Inferior parietal cortex (tissue), 1 donor: ENCODE data around the gene CD300LG.
"Not testable (repeated sequence)": the region's sequence is repeated elsewhere in the genome, so short reads cannot be mapped to it uniquely, and the experiment has no call there.

Experiments used
- DNase-seq: peaks from one replicate; pipeline ENCODE4 v3.0.0-alpha.2; 2016; ENCODE audit errors: extremely low spot score

CD300LG gene

GRCh38 chr17:43823350-43824084 is 23.5 kb upstream of the CD300LG start:
- no peak for DNase-seq

GRCh38 chr17:43825567-43825966 is 21.4 kb upstream of the CD300LG start:
- DNase-seq: no peak

DNA sequence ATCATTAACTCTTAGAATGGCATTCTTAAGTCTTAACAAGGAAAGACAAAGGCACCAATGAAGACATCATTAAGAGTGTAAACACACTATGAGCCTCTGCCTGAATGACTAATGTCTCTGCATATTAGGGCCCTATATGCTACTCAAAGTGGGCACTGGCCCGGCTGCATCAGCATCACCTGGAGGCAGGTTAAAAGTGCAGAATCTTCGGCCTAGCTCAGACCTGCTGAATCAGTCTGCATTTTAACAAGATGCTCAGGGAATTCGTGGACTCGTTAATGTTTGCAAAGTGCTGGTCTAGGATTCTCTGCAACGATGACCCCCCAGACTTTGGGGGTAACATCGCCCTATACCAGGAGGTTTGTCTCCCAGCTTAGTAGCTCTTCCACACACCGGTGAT is 20.8 kb upstream of the CD300LG start:
- DNase-seq: no peak

GRCh38 chr17:43827596-43827995 is 19.4 kb upstream of the CD300LG start:
- no peak for DNase-seq

- no peak for DNase-seq
These were observed 17.2 kb upstream of the CD300LG start for GRCh38 chr17:43829738-43830137.

DNA sequence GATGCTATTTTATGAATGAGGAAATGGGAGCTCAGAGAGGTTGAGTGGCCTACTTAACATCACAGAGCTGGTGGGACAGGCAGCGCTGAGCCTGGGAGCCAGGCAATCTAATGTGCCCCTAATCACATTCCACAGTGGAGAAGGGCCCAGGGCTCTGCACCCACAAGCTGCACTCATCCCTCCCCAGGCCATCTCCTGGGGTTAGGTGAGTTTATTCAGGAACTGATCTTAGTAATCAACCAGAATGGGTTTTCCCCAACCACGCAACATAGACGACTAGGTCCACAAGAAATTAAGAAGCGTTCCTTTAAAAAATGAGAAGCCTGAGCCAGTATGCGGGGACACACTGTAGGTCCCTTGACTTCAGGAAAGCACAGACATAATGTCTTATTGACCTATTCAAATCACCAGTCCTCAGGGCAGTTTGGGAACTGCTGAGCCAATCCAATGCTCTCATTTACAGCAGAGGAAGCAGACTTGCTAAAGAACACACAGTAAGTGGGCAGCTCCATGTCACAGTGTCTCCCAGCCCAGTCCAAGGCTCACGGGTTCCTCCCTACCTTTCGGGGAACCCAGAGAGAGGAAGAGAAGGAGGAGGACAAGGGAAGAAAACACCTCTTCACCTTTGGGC is 16.4 kb upstream of the CD300LG start:
- no peak for DNase-seq

- DNase-seq: no peak
These were observed 15.3 kb upstream of the CD300LG start for GRCh38 chr17:43831633-43832032.

GRCh38 chr17:43832168-43832975 is 14.6 kb upstream of the CD300LG start:
- DNase-seq: no peak

DNA sequence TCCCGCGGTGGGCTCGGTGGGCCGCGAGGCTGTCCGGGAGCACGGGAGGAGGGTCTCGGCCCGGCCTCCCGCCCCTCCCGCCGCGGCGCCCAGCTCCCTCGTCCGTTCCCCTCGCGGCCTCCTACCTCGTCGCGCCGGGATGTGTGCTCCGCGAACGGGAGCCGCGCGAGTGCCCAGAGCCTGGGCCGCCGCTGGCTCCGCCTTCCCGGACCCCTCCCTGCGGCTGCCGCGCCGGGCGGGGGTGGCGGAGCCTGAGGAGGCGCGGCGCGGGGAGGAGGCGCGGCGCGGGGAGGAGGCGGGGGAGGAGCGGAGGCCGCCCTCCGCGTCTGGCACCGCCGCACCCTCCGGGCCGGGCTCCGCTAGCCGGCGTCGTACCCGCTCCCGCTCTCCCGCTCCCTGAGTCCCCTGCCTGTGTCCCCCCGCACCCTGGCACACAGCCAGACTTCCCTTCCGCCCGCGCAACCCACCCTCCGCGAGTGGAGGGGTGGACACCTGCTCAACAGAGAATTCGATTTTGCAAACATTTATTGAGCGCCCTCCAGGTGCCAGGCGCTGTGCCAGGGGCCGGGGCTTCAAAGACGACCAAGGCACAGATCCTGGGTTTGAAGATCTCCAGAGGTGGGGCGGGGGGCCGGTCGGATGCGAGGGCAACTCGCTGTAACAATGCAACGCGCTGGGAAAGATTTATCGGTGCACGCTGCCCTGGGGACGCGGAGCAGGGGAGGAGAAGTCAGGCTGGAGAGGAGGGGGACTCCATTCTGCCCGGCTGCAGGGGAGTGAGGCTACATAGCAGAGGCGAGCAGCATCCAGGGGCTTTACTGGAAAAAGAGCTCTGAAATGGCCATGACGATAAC is 13.8 kb upstream of the CD300LG start, which contains the start of gene MPP3:
Gene MPP3, minus strand, starts transcription at position 171 of the 854 bp plus-strand sequence. CDS start 1,240 bp downstream, outside the sequence.
- DNase-seq: peak; percentile 43

GRCh38 chr17:43834106-43834505 is 12.9 kb upstream of the CD300LG start:
- no peak for DNase-seq

DNA sequence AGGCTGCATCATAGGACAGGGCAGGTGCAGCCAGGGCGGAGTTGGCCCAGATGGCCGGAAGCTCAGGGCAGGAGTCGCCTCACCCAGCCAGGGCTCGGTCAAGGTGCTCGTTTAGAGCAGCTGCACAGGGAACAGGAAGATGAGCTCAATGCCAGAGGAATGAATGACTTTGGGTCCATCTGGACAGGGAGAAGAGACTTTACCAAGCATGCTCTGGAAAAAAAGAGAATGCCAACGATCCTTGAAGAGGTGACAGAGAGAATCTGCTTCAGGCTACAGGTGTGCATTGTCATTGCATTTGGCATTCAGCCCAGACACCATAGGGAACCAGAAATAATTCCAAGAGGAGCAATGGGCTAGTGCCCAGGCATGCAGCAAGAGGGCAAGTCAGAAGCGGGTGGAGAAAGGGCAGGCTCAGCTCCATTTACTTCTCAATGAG is 7.3 kb upstream of the CD300LG start:
- no peak for DNase-seq

DNA sequence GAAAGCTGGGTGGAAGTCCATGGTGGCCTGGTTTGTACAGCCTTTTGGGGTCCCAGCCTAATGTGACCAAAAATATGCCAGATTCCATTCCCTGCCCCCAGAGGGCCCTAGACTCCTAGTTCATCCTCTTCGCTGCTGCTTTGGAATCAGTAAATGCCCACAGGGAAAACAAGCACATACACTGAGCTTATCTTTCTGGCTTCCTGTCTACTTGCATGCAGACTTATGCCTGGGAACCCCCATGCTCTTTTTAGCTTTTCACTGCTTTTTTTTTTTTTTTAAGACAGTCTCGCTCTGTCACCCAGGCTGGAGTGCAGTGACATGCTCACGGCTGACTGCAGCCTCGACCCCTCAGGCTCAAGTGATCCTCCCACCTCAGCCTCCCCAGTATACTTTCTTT is 6.2 kb upstream of the CD300LG start:
- DNase-seq: no peak

GRCh38 chr17:43841282-43841681 is 5.7 kb upstream of the CD300LG start:
- DNase-seq: no peak

GRCh38 chr17:43842091-43842974 is 4.6 kb upstream of the CD300LG start:
- not testable (repeated sequence) for DNase-seq

- no peak for DNase-seq
These were observed 4.0 kb upstream of the CD300LG start for GRCh38 chr17:43842975-43843325.

DNA sequence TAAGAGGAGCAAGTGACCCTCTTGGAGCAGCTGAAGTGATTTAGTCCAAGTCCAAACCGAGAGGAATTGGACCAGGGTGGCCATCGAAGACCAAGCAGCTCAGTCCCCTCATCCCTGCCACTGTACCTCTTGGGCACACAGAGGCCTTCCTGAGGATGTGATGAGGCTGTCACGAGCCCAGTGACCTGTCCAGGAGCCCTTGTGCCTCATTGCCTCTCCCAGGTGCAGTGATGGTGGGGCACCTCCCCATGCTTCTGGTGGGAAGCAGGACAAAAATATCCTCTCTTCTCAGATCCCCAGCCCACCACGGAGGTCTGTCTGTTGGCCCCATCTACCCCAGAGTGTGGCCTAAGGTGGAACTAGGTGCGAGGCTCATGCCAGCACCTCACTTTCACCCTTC is 2.7 kb upstream of the CD300LG start:
- DNase-seq: no peak

GRCh38 chr17:43845766-43846165 is 1.2 kb upstream of the CD300LG start:
- DNase-seq: no peak

DNA sequence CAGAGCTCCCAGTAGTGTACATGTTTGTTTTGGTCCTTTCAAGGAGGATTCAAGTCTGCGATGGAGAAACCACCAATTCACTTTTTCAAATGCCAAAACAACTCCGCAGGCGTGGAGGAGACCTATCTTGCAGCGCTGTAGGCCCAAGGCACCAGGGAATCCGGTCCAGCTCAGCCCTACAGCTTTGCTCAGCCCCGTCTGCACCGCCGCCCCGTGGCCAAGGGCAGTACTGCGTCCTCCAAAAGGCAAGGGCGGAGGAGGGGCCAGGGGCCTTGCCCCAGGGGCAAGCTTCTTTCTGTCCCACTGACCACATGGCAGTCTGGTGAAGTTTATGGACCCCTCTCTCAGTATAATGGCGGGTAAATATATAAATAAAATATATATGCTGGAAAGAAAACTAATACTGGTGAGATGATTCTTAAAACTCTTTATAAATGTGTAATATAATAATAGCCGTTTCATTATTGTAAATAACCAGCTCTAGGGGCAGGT is 709 bp upstream of the CD300LG start:
- DNase-seq: peak; percentile 76

DNA sequence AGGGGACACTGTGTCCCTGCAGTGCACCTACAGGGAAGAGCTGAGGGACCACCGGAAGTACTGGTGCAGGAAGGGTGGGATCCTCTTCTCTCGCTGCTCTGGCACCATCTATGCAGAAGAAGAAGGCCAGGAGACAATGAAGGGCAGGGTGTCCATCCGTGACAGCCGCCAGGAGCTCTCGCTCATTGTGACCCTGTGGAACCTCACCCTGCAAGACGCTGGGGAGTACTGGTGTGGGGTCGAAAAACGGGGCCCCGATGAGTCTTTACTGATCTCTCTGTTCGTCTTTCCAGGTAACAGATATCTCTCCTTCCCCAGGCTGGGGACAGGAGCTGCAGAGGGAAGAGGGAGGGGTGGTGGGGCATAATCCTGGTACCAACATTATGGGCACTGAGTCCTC is 1.6 kb downstream of the CD300LG start:
- DNase-seq: no peak

DNA sequence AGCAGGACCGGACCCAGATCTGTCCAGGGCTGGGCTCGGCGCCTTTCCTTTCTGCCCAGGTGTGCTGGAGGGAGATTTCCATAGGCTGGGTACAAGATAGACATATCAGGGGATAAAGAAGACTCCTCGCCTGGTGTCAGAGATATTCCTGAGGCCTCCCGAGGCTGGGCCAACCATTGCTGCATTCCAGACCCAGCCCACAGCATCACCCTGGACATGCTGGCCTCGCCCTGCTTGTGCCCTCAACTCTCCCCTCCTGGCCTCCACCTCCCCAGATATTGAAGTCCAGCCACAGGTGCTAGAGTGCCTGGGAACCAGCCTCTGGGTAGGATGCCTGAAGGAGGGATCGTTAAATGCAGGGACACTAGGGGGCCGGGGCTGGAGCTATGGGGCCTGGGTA is 2.1 kb downstream of the CD300LG start:
- DNase-seq: no peak
